Measurements from ENCODE around the gene NUTM2G.
"Not testable (repeated sequence)": the region's sequence is repeated elsewhere in the genome, so short reads cannot be mapped to it uniquely, and the experiment has no call there.

The NUTM2G gene

GRCh38 chr9:96928543-96928942, at the start of gene NUTM2G:
TSS of gene NUTM2G (plus strand) at chr9:96928843. CDS start at chr9:96929025, 182 bp downstream.
- not testable (repeated sequence) for DNase-seq

- DNase-seq: no peak
Observed at GRCh38 chr9:96883922-96884321, 44.7 kb upstream of the NUTM2G start.

- DNase-seq: no peak
Observed at GRCh38 chr9:96884443-96884842, 44.2 kb upstream of the NUTM2G start.

- DNase-seq: no peak
Observed at GRCh38 chr9:96885424-96885823, 43.2 kb upstream of the NUTM2G start.

GRCh38 chr9:96888591-96888990, 40.1 kb upstream of the NUTM2G start:
- DNase-seq: no peak

- no peak for DNase-seq
Observed at GRCh38 chr9:96892131-96892530, 36.5 kb upstream of the NUTM2G start.

- DNase-seq: not testable (repeated sequence)
Observed at GRCh38 chr9:96900010-96900409, 28.6 kb upstream of the NUTM2G start.

- not testable (repeated sequence) for DNase-seq
Observed at GRCh38 chr9:96904947-96905722, 23.5 kb upstream of the NUTM2G start.

GRCh38 chr9:96908479-96908878, 20.2 kb upstream of the NUTM2G start:
- not testable (repeated sequence) for DNase-seq

- not testable (repeated sequence) for DNase-seq
Observed at GRCh38 chr9:96915539-96915938, 13.1 kb upstream of the NUTM2G start.

GRCh38 chr9:96916531-96916930, 12.1 kb upstream of the NUTM2G start:
- DNase-seq: not testable (repeated sequence)

GRCh38 chr9:96918550-96918949, 10.1 kb upstream of the NUTM2G start:
- not testable (repeated sequence) for DNase-seq

GRCh38 chr9:96920803-96921202, 7.8 kb upstream of the NUTM2G start:
- not testable (repeated sequence) for DNase-seq

- DNase-seq: not testable (repeated sequence)
Observed at GRCh38 chr9:96925587-96925986, 3.1 kb upstream of the NUTM2G start.

- DNase-seq: not testable (repeated sequence)
Observed at GRCh38 chr9:96931665-96932064, 3.0 kb downstream of the NUTM2G start.

GRCh38 chr9:96934097-96934496, 5.5 kb downstream of the NUTM2G start:
- not testable (repeated sequence) for DNase-seq

GRCh38 chr9:96934706-96935105, 6.1 kb downstream of the NUTM2G start:
- DNase-seq: not testable (repeated sequence)

GRCh38 chr9:96935401-96935800, 6.8 kb downstream of the NUTM2G start:
- DNase-seq: not testable (repeated sequence)

GRCh38 chr9:96937442-96937841, 8.8 kb downstream of the NUTM2G start:
- not testable (repeated sequence) for DNase-seq

- DNase-seq: not testable (repeated sequence)
Observed at GRCh38 chr9:96938957-96939665, 10.5 kb downstream of the NUTM2G start.

GRCh38 chr9:96940982-96941381, 12.3 kb downstream of the NUTM2G start:
- DNase-seq: not testable (repeated sequence)

- DNase-seq: not testable (repeated sequence)
Observed at GRCh38 chr9:96941628-96942027, 13.0 kb downstream of the NUTM2G start.

- DNase-seq: not testable (repeated sequence)
Observed at GRCh38 chr9:96942181-96942580, 13.5 kb downstream of the NUTM2G start.

GRCh38 chr9:96949346-96949745, 20.7 kb downstream of the NUTM2G start:
- not testable (repeated sequence) for DNase-seq
